CD4-positive, alpha-beta T cell treated with Interleukin-2 at 100 ng/mL for 4 hours (primary cell): ENCODE results near the gene COPE.

Experiments
- DNase-seq: peaks from one replicate; pipeline ENCODE4 v3.0.0-alpha.2; 2020; ENCODE audit warnings: low spot score

Gene COPE

DNA sequence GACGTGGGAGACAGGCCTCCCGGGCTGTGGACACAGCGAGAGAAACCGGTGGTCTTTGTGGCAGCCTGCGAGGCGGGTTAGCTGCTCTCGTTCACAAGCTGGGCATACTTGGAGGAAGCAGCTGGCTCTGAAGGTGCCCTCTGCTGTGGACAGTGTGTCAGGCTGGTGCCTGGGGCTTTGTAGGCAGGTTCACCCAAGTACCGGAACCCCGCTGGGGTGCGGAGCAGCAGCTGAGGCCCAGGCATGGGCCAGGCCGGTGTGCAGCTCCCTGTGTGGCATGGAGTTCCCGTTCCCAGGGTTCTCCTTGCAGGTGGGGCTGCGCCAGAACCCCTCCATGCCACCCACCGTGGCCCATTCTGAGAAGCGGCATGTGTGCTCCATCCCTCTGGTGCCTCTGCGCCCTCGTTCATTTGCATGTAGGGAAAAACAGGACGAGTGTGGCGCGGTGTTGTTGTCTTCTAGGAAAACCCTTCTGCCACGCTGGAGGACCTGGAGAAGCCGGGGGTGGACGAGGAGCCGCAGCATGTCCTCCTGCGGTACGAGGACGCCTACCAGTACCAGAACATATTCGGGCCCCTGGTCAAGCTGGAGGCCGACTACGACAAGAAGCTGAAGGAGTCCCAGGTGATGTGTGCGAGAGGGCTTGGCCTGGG lies 67.4 kb downstream of the COPE start:
- no peak for DNase-seq

DNA sequence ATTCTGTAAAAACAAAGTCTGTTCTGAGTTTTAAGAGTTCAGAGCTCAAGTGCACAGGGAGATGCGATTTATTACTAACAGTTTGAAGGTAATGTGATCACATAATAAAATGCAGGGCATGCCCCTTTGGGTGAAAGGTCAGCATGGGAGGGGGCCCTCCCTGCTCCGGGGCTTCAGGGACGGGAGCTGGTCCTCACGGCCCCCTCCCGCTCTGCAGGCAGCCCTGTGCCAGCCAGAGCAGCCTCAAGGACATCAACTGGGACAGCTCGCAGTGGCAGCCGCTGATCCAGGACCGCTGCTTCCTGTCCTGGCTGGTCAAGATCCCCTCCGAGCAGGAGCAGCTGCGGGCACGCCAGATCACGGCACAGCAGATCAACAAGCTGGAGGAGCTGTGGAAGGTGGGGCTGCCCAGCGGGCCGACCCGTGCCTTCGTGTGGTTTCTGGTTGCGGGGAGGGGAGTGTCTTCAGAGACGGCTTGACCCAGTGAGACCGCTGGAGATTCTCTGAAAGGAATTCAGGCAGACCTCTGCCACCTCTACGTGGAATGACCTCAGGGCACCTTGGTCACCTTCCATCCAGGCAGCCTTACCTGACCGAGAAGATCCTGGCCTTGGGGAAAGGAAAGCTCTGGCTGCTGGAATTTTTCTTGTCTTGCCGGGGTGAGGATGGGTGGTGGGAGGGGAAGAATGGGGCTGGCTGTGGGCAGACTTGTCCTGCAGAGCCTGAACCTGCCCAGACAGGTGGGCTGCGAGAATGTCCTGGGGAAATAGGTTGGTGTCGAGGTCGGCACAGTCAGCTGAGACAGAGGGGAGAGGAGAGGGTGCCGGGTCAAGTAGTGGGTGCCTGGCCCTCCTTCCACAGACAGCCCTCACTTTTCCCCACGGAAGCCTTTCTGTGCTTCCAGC lies 68.5 kb downstream of the COPE start:
- DNase-seq, result no peak

DNA sequence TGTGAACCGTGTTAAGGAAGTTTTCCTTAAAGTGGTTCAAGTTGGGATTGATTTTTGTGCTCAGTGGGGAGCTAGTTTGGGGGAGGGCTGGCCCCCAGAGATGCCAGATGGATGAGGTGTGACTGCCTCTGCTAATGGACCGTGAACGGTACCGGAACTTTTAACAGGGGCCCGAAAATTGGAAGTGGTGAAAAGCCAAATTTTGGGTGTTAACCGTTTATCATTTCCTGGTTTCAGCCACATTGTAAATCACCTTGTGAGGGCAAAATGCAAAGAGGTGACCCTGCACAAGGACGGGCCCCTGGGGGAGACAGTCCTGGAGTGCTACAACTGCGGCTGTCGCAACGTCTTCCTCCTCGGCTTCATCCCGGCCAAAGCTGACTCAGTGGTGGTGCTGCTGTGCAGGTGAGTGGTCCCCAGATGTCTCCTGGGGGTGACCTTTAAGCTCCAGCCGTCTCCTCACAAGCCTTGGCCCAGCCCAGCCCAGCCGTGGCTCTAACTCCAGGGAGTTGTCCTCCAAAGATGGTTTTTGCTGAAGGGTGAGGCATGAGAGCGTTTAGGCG lies 69.3 kb downstream of the COPE start:
- DNase-seq, result no peak
